A673 (cell line): ENCODE measurements around the gene SYNE2.

Experiments
- CTCF ChIP-seq: fragments of 300-800, 200-600 bp; sonication (generic); conservative IDR thresholded peaks from 2 replicates; pipeline ENCODE4 v1.5.1; 2017; ENCODE audit warnings: low read depth, mild to moderate bottlenecking, antibody characterized with exemption, low read length, moderate library complexity, mixed read lengths
- EZH2 ChIP-seq: fragments of 200-600 bp; sonication (generic); IDR thresholded peaks from 2 replicates; pipeline ENCODE4 v1.6.1; 2017; ENCODE audit warnings: borderline replicate concordance, low read depth, mild to moderate bottlenecking, mixed read lengths, antibody characterized with exemption, low read length; ENCODE audit not compliant: poor library complexity, severe bottlenecking

- TF ChIP-seq CTCF (no peak), EZH2 (no peak)
These were observed 1.5 kb downstream of the SYNE2 start for GRCh38 chr14:63854330-63854729.
